Naive thymus-derived CD4-positive, alpha-beta T cell (primary cell): ENCODE measurements around the gene EZR. TPM values are rescaled to one million over a fixed set of nuclear protein-coding genes. Genes with fewer than 3 reads are reported as not detected.
A peak's percentile ranks its signal among the peaks of the same experiment; 100 is the strongest.

ENCODE experiments used
- ATAC-seq: fragments of 150-1000 bp; cut with Tn5 transposase; 2 replicates; pipeline ENCODE4 v1.10.0; 2021; ENCODE audit warnings: mild to moderate bottlenecking, moderate library complexity
- CTCF ChIA-PET: fragments of 350-600 bp; sonication (Branson Sonifier 250); formaldehyde crosslinking; loops from one replicate; lab custom pipeline; 2021; ENCODE audit warnings: antibody characterized with exemption; lab: Charles Lee
- POLR2A ChIA-PET: fragments of 350-600 bp; sonication (Branson Sonifier 250); formaldehyde crosslinking; loops from one replicate; lab custom pipeline; 2021; ENCODE audit warnings: antibody characterized with exemption, inconsistent platforms; lab: Charles Lee
- DNase-seq, 9 donors: peaks; one replicate each; pipeline versions ENCODE4 v3.0.0 to v3.0.0-alpha.2; 2020 to 2022; ENCODE audit warnings: mixed read lengths in 1 of 9
- H3K27ac ChIP-seq: one replicate; pipeline ENCODE4 v1.7.0; 2013; ENCODE audit warnings: mild to moderate bottlenecking, low read depth, low read length, moderate library complexity
- H3K27me3 ChIP-seq, 2 donors: one replicate each; pipeline ENCODE4 v1.7.0; 2013; ENCODE audit warnings: low read length in 2 of 2, mild to moderate bottlenecking in 2 of 2, moderate library complexity in 2 of 2; ENCODE audit not compliant: control insufficient read depth in 2 of 2, insufficient read depth in 2 of 2
- H3K36me3 ChIP-seq, 3 experiments: 1 replicate in 2 of 3; 2 replicates in 1 of 3; pipeline ENCODE4 v1.7.0; 2013; ENCODE audit warnings: low read length in 3 of 3, mild to moderate bottlenecking in 3 of 3, moderate library complexity in 1 of 3; ENCODE audit not compliant: insufficient read depth in 3 of 3, control insufficient read depth in 2 of 3
- H3K4me1 ChIP-seq, 2 donors: one replicate each; pipeline ENCODE4 v1.7.0; 2013; ENCODE audit warnings: low read length in 2 of 2, mild to moderate bottlenecking in 2 of 2, moderate library complexity in 1 of 2; ENCODE audit not compliant: control insufficient read depth in 2 of 2, insufficient read depth in 2 of 2
- H3K4me3 ChIP-seq: 2 replicates; pipeline ENCODE4 v1.7.0; 2013; ENCODE audit warnings: mild to moderate bottlenecking, low read length
- H3K9me3 ChIP-seq, 3 experiments: 1 replicate in 2 of 3; 2 replicates in 1 of 3; pipeline ENCODE4 v1.7.0; 2013; ENCODE audit warnings: low read length in 3 of 3; ENCODE audit not compliant: control insufficient read depth in 2 of 3
- H3K27ac Mint-ChIP-seq, 9 donors: one replicate each; pipeline ENCODE4 v1.8.0; 2020 to 2022; ENCODE audit warnings: mixed read lengths in 9 of 9, mild to moderate bottlenecking in 8 of 9, moderate library complexity in 5 of 9, inconsistent platforms in 2 of 9
- H3K27me3 Mint-ChIP-seq, 5 donors: one replicate each; pipeline ENCODE4 v1.8.0; 2021 to 2022; ENCODE audit warnings: mixed read lengths in 5 of 5, mild to moderate bottlenecking in 1 of 5
- H3K36me3 Mint-ChIP-seq, 5 donors: one replicate each; pipeline ENCODE4 v1.8.0; 2020 to 2022; ENCODE audit warnings: mixed read lengths in 5 of 5, mild to moderate bottlenecking in 3 of 5, inconsistent platforms in 1 of 5
- H3K4me1 Mint-ChIP-seq, 7 donors: one replicate each; pipeline ENCODE4 v1.8.0; 2020 to 2022; ENCODE audit warnings: mixed read lengths in 7 of 7, mild to moderate bottlenecking in 3 of 7, inconsistent platforms in 1 of 7
- H3K4me3 Mint-ChIP-seq, 10 donors: one replicate each; pipeline ENCODE4 v1.8.0; 2020 to 2022; ENCODE audit warnings: mild to moderate bottlenecking in 10 of 10, mixed read lengths in 10 of 10, moderate library complexity in 6 of 10, inconsistent platforms in 2 of 10
- H3K9me3 Mint-ChIP-seq, 11 donors: one replicate each; pipeline ENCODE4 v1.8.0; 2020 to 2022; ENCODE audit warnings: mixed read lengths in 11 of 11, mild to moderate bottlenecking in 4 of 11, inconsistent platforms in 1 of 11, moderate library complexity in 1 of 11
- intact Hi-C, 2 donors: fragments of 100-400 bp; cut with micrococcal nuclease; formaldehyde crosslinking; loops; one replicate each; pipeline ENCODE4 v1.15.1; 2023
- polyA plus RNA-seq, 2 donors: library from polyadenylated mRNA; unstranded; fragments of 300-500 nt; fragmentation: Illumina TruSeq; gene quantifications; one replicate each; pipeline ENCODE4 v1.2.3, GENCODE V29; 2021
- total RNA-seq, 6 experiments: library from RNA in 5 of 6; stranded (reverse) in 5 of 6; gene quantifications; 1 replicate in 5 of 6; 2 replicates in 1 of 6; pipeline ENCODE4 v1.2.3 and lab custom pipeline; 2021 to 2026

The EZR gene
- total and polyA plus RNA-seq, 7 experiments from 2014 or later: 115 to 201 (median 140) TPM

DNA sequence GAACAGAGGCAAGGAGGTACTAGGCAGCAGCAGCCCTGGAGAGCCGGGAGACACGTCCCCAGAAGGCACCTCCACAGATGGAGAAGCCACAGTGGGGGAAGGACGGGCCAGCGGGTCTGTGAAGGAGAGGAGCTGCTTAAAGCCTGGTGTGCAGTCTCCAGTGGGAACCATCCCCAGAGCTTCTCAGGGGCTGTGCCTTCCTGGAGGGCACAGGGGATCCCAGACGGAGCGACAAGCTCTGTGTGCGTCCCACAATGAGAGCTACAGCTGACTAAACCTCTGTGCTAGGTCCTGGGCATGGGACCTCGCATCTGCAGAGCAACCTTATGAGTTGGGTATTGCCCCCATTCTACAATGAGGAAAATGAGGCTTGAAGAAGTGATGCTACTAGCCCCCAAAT, 50.7 kb downstream of the EZR start:
- ATAC-seq: no peak
- Histone ChIP-seq H3K36me3 (peaks cover 38 to 90% (median 42%) of the 10 kb centered on the region in 3 experiments), H3K4me1 (peaks cover 13 to 33% of the 10 kb centered on the region in 2 donors), H3K27ac (no peak overlapping the region), H3K9me3 (no peaks in the 10 kb centered on the region), H3K27me3 (no peaks in the 10 kb centered on the region), H3K4me3 (no peak overlapping the region)
- DNase-seq: no peak
- Mint-ChIP-seq H3K36me3 (peaks cover 19 to 73% (median 38%) of the 10 kb centered on the region in 5 donors), H3K4me1 (peaks cover 25 to 40% (median 34%) of the 10 kb centered on the region in 7 donors), H3K9me3 (no peaks in the 10 kb centered on the region), H3K27me3 (no peaks in the 10 kb centered on the region), H3K27ac (peak overlapping the region in 8 of 9 donors; percentile 11 to 88 (median 66)), H3K4me3 (no peak overlapping the region)
- CTCF ChIA-PET: no interaction called here
- POLR2A ChIA-PET: interaction anchor here (1.0 kb wide), 2 partner anchors 101 kb away, joined by 3 to 4 read pairs; no protein-coding TSS in a partner anchor
- intact Hi-C loops: no loop called here

DNA sequence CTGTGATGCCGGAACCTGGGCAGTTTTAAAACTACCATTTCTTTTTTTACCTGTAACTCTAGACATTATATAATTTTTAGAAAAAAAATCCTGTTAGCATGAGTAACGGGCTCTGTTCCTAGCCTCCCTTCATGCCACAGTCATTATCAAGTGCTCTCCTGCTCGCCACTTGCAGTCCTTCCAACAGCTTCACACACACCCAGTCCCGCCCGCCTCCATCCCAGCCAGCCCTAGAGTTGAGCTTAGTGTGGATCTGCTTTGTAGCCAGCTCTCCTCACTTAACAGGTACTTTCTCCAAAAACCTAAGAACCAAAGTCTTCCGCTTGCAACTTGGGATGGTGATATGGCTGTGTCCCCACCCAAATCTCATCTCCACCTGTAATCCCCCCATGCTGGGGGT, 51.5 kb downstream of the EZR start:
- Histone ChIP-seq H3K4me1 (peaks cover 5 to 26% of the 10 kb centered on the region in 2 donors), H3K4me3 (no peak overlapping the region), H3K36me3 (peaks cover 38 to 97% (median 42%) of the 10 kb centered on the region in 3 experiments), H3K9me3 (no peaks in the 10 kb centered on the region), H3K27me3 (no peaks in the 10 kb centered on the region), H3K27ac (no peak overlapping the region)
- Mint-ChIP-seq H3K27ac (peak overlapping the region in 7 of 9 donors; percentile 11 to 84 (median 57)), H3K9me3 (no peaks in the 10 kb centered on the region), H3K4me1 (peaks cover 18 to 33% (median 26%) of the 10 kb centered on the region in 7 donors), H3K4me3 (no peak overlapping the region), H3K36me3 (peaks cover 19 to 71% (median 41%) of the 10 kb centered on the region in 5 donors), H3K27me3 (no peaks in the 10 kb centered on the region)
- ChIA-PET POLR2A (interaction anchor here (1.0 kb wide), 1 partner anchor 102 kb away, joined by 3 read pairs; no protein-coding TSS in a partner anchor), CTCF (no interaction called here)
- DNase-seq (no peak), ATAC-seq (no peak)
- intact Hi-C loops: no loop called here

DNA sequence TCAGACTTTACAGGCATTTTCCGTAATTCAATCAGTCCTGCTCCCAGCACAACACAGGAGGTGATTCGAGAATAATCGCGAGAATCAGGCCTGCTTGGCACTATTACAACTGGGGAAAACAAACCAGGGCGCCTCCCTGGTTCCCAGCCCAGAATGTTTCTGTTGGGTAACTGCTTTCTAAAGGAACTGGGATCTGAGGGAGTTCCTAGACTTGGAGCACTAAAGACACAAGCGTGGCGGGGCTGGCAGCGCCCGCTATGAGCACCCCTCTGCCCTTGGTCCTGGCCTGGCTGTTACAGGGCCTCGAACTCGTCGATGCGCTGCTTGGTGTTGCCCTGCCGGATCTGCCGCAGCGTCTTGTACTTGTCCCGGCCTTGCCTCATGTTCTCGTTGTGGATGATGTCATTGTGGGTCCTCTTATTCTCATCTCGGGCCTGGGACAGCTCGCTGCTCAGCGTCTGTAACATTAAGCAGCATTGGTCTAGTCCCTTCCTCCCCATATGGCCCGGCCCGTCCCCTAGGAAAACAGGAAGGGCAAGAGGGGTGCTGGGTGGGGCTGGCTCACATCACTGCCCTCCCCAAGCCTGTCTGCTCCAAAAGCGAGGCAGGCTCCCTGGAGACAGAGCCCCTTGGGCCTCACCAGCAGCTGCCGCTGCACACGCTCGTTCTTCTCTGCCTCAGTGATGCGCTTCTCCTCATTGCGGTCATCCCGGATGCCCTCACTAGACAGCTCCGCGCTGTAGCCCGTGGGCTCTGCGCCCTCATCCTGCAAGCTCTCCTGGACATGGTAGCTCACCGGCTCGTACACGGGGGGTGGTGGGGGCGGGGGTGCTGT, 52.3 kb downstream of the EZR start:
- Histone ChIP-seq H3K4me3 (no peak overlapping the region), H3K36me3 (peaks cover 31 to 97% (median 45%) of the 10 kb centered on the region in 3 experiments), H3K9me3 (no peaks in the 10 kb centered on the region), H3K4me1 (peaks cover 0 to 17% of the 10 kb centered on the region in 2 donors), H3K27ac (no peak overlapping the region), H3K27me3 (no peaks in the 10 kb centered on the region)
- ATAC-seq (no peak), DNase-seq (no peak)
- peaks cover 21 to 77% (median 48%) of the 10 kb centered on the region in 5 donors for H3K36me3 Mint-ChIP-seq
- H3K4me1 Mint-ChIP-seq: peaks cover 13 to 25% (median 18%) of the 10 kb centered on the region in 7 donors
- no peak overlapping the region for H3K4me3 Mint-ChIP-seq
- intact Hi-C loops: no loop called here
- H3K9me3 Mint-ChIP-seq: no peaks in the 10 kb centered on the region
- peak overlapping the region in 4 of 9 donors; percentile 11 to 84 (median 68) for H3K27ac Mint-ChIP-seq
- ChIA-PET CTCF (no interaction called here), POLR2A (interaction anchor here (0.6 kb wide), 1 partner anchor 342 kb away, joined by 3 read pairs; no protein-coding TSS in a partner anchor)
- H3K27me3 Mint-ChIP-seq: no peaks in the 10 kb centered on the region

DNA sequence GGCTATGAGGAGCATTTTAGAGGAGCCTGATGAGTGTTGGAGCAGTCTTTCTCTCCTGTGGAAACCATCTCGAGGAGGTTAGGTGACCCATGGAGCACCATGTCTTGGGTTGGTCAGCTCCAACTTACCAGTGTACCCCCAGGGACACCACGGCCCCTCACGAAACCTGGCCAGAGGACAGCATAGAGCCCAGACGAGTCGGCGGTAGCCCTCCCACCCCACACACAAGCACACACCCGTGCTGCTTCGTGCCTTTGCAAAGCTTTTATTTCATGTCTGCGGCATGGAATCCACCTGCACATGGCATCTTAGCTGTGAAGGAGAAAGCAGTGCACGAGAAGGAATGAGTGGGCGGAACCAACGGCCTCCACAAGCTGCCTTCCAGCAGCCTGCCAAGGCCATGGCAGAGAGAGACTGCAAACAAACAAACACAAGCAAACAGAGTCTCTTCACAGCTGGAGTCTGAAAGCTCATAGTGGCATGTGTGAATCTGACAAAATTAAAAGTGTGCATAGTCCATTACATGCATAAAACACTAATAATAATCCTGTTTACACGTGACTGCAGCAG, 53.6 kb downstream of the EZR start:
- peaks cover 3 to 12% (median 5%) of the 10 kb centered on the region in 7 donors for H3K4me1 Mint-ChIP-seq
- H3K36me3 Mint-ChIP-seq: peaks cover 20 to 77% (median 42%) of the 10 kb centered on the region in 5 donors
- Histone ChIP-seq H3K4me1 (peaks cover 0 to 5% of the 10 kb centered on the region in 2 donors), H3K9me3 (no peaks in the 10 kb centered on the region), H3K27me3 (no peaks in the 10 kb centered on the region), H3K4me3 (no peak overlapping the region), H3K27ac (no peak overlapping the region), H3K36me3 (peaks cover 24 to 95% (median 37%) of the 10 kb centered on the region in 3 experiments)
- POLR2A ChIA-PET: interaction anchor here (0.6 kb wide), 1 partner anchor 37 kb away, joined by 3 read pairs; no protein-coding TSS in a partner anchor
- H3K27me3 Mint-ChIP-seq: no peaks in the 10 kb centered on the region
- no peak overlapping the region for H3K4me3 Mint-ChIP-seq
- intact Hi-C loops: no loop called here
- peak overlapping the region in 2 of 9 donors; percentile 12 to 43 for H3K27ac Mint-ChIP-seq
- DNase-seq: no peak
- H3K9me3 Mint-ChIP-seq: no peaks in the 10 kb centered on the region
- CTCF ChIA-PET: interaction anchor here (0.6 kb wide), 1 partner anchor 22 kb away, joined by 3 read pairs; no protein-coding TSS in a partner anchor
- no peak for ATAC-seq

DNA sequence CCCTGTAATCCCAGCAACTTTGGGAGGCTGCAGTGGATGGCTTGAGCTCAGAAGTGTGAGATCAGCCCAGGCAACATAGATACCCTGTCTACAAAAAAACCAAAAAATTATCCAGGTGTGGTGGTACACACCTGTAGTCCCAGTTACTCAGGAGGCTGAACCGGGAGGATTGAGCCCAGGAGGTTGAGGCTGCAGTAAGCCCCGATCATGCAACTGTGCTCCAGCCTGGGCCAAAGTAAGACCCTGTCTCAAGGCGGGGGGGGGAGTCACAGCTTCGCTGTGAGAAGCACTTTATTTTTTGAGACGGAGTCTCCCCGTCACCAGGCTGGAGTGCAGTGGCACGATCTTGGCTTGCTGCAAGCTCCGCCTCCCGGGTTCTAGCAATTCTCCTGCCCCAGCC, 54.2 kb downstream of the EZR start:
- POLR2A ChIA-PET: interaction anchor here (0.6 to 0.8 kb wide), 2 partner anchors 14 to 37 kb away, joined by 3 read pairs; no protein-coding TSS in a partner anchor
- H3K4me1 Mint-ChIP-seq: peaks cover 0 to 6% (median under 1%) of the 10 kb centered on the region in 7 donors
- Histone ChIP-seq H3K27ac (no peak overlapping the region), H3K27me3 (no peaks in the 10 kb centered on the region), H3K36me3 (peaks cover 19 to 95% (median 33%) of the 10 kb centered on the region in 3 experiments), H3K9me3 (no peaks in the 10 kb centered on the region), H3K4me3 (no peak overlapping the region), H3K4me1 (no peaks in the 10 kb centered on the region)
- peak overlapping the region in 4 of 9 donors; percentile 32 to 87 (median 68) for H3K27ac Mint-ChIP-seq
- DNase-seq: no peak
- H3K4me3 Mint-ChIP-seq: no peak overlapping the region
- ATAC-seq: peak; percentile 4
- H3K27me3 Mint-ChIP-seq: no peaks in the 10 kb centered on the region
- CTCF ChIA-PET: no interaction called here
- no peaks in the 10 kb centered on the region for H3K9me3 Mint-ChIP-seq
- H3K36me3 Mint-ChIP-seq: peaks cover 18 to 72% (median 37%) of the 10 kb centered on the region in 5 donors
- intact Hi-C loops: no loop called here

DNA sequence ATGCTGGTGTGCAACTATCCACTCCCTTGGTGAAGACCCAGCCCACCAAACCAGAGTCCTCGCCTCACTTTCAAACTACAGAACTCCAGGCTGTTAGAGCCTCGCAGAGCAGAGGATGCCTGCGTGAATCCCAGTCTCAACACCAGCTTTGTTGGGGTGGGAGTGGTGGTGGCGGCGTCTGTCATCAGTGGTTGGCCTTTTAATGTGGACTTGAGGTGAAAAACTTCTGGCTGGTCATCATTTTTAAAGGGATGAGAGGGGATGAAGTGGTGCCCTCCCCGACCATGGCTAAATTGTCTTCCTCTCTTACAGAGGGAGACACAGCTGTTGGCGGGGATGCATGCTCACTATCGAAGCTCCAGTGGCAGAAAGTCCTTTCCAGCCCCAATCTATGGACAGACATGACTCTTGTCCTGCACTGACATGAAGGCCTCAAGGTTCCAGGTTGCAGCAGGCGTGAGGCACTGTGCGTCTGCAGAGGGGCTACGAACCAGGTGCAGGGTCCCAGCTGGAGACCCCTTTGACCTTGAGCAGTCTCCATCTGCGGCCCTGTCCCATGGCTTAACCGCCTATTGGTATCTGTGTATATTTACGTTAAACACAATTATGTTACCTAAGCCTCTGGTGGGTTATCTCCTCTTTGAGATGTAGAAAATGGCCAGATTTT, 54.9 kb downstream of the EZR start:
- peaks cover 12 to 68% (median 30%) of the 10 kb centered on the region in 5 donors for H3K36me3 Mint-ChIP-seq
- H3K4me1 ChIP-seq: no peaks in the 10 kb centered on the region
- ATAC-seq (no peak), DNase-seq (no peak)
- ChIA-PET CTCF (interaction anchor here (1.2 kb wide), 1 partner anchor 208 kb away, joined by 3 read pairs; no protein-coding TSS in a partner anchor), POLR2A (interaction anchor here (0.8 kb wide), 1 partner anchor 13 kb away, joined by 3 read pairs; no protein-coding TSS in a partner anchor)
- no peak overlapping the region for H3K4me3 ChIP-seq
- no peaks in the 10 kb centered on the region for H3K27me3 ChIP-seq
- no peaks in the 10 kb centered on the region for H3K9me3 ChIP-seq
- H3K27ac Mint-ChIP-seq: peak overlapping the region in 8 of 9 donors; percentile 28 to 87 (median 54)
- peaks cover 0 to 3% (median 0%) of the 10 kb centered on the region in 7 donors for H3K4me1 Mint-ChIP-seq
- H3K27ac ChIP-seq: no peak overlapping the region
- no peaks in the 10 kb centered on the region for H3K27me3 Mint-ChIP-seq
- H3K4me3 Mint-ChIP-seq: no peak overlapping the region
- peaks cover 13 to 92% (median 27%) of the 10 kb centered on the region in 3 experiments for H3K36me3 ChIP-seq
- intact Hi-C loops: no loop called here
- no peaks in the 10 kb centered on the region for H3K9me3 Mint-ChIP-seq
